ENCODE results near the gene HS3ST1.

GRCh38 chr4:11474146-11474545 is 45.5 kb upstream of the HS3ST1 start:
- TF ChIP-seq CTCF (IDR thresholded peaks at IDR 0.05) (no peak), POLR2A (IDR thresholded peaks at IDR 0.05) (no peak)
